LNCaP clone FGC (cell line): ENCODE results near the gene SFXN4.

ENCODE experiments used
- DNase-seq: peaks from one replicate; pipeline ENCODE4 v3.0.0-alpha.2; 2011; ENCODE audit warnings: low read depth
- H3K4me3 ChIP-seq: 2 replicates; pipeline ENCODE4 v1.5.1; 2011; ENCODE audit warnings: mild to moderate bottlenecking, low read depth, low read length, control low read depth
- CTCF ChIP-seq: IDR thresholded peaks from 2 replicates; pipeline ENCODE4 v1.5.1; 2012; ENCODE audit warnings: mild to moderate bottlenecking; ENCODE audit not compliant: control insufficient read depth, insufficient read depth; ENCODE audit errors: extremely low read depth

The SFXN4 gene

DNA sequence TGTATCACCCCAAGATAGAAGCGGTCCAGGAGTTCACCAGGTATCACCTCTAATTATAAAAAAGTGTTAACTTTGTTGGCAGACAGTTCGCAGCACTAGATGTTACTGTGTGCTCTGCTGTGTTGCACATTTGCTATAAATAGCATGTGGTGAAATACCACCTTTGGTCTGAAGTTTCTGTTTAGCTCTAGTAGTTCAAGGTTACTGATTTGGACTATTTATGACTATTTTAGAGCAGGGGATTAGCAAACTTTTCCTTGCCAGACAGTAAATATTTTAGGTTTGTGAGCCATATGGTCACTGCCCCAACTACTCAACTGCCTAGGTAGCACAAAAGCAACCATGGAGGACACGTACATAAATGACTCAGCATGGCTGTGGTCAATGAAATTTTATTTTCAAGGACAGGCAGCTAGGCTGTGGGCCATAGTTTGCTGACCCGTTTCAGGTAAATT lies 45.1 kb downstream of the SFXN4 start:
- H3K4me3 ChIP-seq = no peak overlapping the region
- no peak for DNase-seq

DNA sequence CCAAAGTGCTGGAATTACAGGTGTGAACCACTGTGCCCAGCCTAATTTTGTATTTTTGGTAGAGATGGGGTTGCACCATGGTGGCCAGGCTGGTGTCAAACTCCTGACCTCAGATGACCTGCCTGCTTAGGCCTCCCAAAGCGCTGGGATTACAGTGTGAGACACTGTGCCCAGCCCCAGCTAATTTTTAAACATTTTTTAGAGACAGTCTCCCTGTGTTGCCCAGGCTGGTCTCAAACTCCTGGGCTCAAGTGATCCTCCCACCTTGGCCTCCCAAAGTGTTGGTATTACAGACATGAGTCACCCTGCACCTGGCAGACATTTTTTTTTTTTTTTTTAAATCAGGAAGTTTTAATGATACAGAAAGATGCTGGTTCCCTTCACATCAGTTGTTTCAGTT lies 46.1 kb downstream of the SFXN4 start:
- no peak overlapping the region for H3K4me3 ChIP-seq
- TF ChIP-seq CTCF = no peak
- DNase-seq = no peak

More for the DNA sequence above, 45.1 kb downstream of the SFXN4 start:
- TF ChIP-seq CTCF = no peak

DNA sequence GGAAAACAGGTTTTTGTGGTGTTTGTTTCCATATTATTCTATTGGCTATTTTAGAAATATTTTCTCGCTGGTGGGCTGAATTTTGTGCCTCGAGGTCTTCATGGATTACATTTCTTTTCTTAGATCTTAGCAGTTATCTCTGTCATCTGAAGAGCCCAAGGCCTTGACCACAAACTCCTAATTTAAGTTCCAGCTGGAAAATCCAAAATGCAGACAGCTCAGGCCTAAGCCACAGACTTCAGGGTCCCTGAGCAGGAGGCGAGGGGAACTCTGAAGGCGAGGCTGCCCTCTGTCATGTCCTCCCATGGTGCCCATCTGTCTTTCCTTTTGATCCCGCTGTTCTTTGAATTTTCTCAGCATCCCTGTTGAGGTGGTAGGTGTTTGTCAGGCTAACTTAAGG lies 47.3 kb downstream of the SFXN4 start:
- TF ChIP-seq CTCF = no peak
- no peak for DNase-seq

GRCh38 chr10:119116326-119116951 lies 49.1 kb downstream of the SFXN4 start:
- H3K4me3 ChIP-seq = no peak overlapping the region
- no peak for DNase-seq
- no peak for TF ChIP-seq CTCF

More for the DNA sequence above, 47.3 kb downstream of the SFXN4 start:
- no peak overlapping the region for H3K4me3 ChIP-seq

DNA sequence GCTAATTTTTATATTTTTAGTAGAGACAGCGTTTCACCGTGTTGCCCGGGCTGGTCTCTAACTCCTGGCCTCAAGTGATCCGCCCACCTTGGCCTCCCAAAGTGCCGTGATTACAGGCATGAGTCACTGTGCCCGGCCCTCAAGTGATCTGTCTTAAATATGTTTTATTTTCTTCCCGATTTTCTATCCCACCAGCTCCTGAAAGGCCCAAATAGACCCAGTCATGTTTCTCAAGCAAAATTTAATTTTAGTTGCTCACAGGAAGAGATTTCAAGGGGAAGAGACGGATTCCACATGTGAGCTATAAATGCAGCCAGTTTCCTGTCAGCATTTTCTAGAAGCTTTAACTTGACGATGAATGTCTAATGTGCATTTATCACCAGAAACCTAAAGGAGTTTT lies 49.6 kb downstream of the SFXN4 start:
- H3K4me3 ChIP-seq = no peak overlapping the region
- TF ChIP-seq CTCF = no peak
- DNase-seq = no peak

- TF ChIP-seq CTCF = no peak
- DNase-seq = no peak
- H3K4me3 ChIP-seq = no peak overlapping the region
These were observed 51.5 kb downstream of the SFXN4 start for GRCh38 chr10:119113751-119114732.
